Measurements from ENCODE around the gene FMNL3. TPM values are rescaled to one million over a fixed set of nuclear protein-coding genes. Genes with fewer than 3 reads are reported as not detected.

Gene FMNL3
- polyA plus RNA-seq, 1 of the 3 experiments (the other 2 are of a cell fraction) = 10.2 TPM

DNA sequence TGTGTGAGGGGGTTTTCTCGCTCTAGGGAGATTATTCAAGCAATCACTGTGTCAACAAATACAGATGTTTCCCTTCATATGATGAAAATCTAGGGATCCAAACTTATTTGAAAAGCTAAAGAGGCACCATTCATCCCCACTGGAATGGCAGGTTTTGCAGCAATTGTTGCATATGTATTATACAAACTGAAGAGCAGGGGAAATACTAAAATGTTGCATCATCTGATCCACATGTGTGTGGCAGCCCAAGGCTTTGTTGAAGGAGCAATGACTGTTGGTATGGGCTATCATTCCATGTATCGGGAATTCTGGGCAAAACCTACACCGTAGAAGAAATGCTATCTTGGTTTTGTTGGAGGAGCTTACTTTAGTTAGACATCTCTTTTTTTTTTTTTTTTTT lies 87.9 kb downstream of the FMNL3 start (continued):
- TF ChIP-seq, protein P1, sequence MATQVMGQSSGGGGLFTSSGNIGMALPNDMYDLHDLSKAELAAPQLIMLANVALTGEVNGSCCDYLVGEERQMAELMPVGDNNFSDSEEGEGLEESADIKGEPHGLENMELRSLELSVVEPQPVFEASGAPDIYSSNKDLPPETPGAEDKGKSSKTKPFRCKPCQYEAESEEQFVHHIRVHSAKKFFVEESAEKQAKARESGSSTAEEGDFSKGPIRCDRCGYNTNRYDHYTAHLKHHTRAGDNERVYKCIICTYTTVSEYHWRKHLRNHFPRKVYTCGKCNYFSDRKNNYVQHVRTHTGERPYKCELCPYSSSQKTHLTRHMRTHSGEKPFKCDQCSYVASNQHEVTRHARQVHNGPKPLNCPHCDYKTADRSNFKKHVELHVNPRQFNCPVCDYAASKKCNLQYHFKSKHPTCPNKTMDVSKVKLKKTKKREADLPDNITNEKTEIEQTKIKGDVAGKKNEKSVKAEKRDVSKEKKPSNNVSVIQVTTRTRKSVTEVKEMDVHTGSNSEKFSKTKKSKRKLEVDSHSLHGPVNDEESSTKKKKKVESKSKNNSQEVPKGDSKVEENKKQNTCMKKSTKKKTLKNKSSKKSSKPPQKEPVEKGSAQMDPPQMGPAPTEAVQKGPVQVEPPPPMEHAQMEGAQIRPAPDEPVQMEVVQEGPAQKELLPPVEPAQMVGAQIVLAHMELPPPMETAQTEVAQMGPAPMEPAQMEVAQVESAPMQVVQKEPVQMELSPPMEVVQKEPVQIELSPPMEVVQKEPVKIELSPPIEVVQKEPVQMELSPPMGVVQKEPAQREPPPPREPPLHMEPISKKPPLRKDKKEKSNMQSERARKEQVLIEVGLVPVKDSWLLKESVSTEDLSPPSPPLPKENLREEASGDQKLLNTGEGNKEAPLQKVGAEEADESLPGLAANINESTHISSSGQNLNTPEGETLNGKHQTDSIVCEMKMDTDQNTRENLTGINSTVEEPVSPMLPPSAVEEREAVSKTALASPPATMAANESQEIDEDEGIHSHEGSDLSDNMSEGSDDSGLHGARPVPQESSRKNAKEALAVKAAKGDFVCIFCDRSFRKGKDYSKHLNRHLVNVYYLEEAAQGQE (IDR thresholded peaks at IDR 0.05; ENCODE audit: low read depth, low read length) = no peak
- TF ChIP-seq EP300 (IDR thresholded peaks at IDR 0.05; ENCODE audit: borderline replicate concordance in 1 of 2, low read depth in 1 of 2, low read length in 1 of 2) (no peak), EZH2phosphoT487 (IDR thresholded peaks at IDR 0.05; ENCODE audit: borderline replicate concordance, low read depth) (no peak), CHD2 (IDR thresholded peaks at IDR 0.05; ENCODE audit: low read length, partially characterized antibody) (no peak), RFX5 (IDR thresholded peaks at IDR 0.05; ENCODE audit: low read length) (no peak)

DNA sequence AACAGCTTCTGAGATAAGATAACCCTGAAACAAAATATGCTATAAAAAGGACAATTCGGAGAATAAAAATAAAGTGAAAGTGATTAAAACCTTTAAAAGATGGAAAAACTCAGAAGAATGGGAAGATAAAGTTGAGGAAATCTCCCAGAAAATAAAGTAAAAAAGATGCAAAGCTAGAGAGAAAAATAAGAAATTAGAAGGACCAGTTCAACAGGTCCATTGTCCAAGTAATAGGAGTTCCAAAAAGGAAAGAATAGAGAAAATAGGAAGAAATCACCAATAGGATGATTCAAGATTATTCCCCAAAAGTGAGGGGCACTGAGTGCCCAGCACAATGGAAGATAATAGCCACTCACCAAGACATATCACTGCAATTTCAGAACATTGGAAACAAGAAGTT lies 88.6 kb downstream of the FMNL3 start:
- Histone ChIP-seq H3K9ac (no peak overlapping the region), H2AFZ (ENCODE audit: low read depth) (no peak overlapping the region), H3K79me2 (ENCODE audit: insufficient read depth) (no peaks in the 10 kb centered on the region), H3K4me2 (no peak overlapping the region), H3K9me2 (no peaks in the 10 kb centered on the region), H3K4me3 (ENCODE audit: low read depth in 2 of 2, low read length in 1 of 2) (no peak overlapping the region), H3K27me3 (ENCODE audit: insufficient read depth) (no peaks in the 10 kb centered on the region), H3K9me3 (0 out of 2 replicates have a peak, but pooled peaks cover 11% of the 10 kb centered on the region), H3F3A (replicated peaks; ENCODE audit: insufficient read depth) (peaks cover 21% of the 10 kb centered on the region), H3K27ac (ENCODE audit: low read depth in 2 of 2, low read length in 1 of 2) (no peak overlapping the region), H3K36me3 (replicated peaks in 1 of 2; ENCODE audit: control insufficient read depth in 1 of 2, insufficient read depth in 2 of 2, low read length in 1 of 2) (no peaks in the 10 kb centered on the region), H4K20me1 (ENCODE audit: insufficient read depth) (no peaks in the 10 kb centered on the region), H3K4me1 (ENCODE audit: control insufficient read depth in 1 of 2, insufficient read depth in 2 of 2, low read depth in 1 of 2, low read length in 1 of 2) (peaks cover 13 to 17% of the 10 kb centered on the region in 2 experiments; a peak in 3 of 4 replicates)
- TF ChIP-seq TCF12 (IDR thresholded peaks at IDR 0.05) = no peak
- no peak for TF ChIP-seq GATA2 (CRISPR knock-in tag; IDR thresholded peaks at IDR 0.05)
- TF ChIP-seq, protein P2, sequence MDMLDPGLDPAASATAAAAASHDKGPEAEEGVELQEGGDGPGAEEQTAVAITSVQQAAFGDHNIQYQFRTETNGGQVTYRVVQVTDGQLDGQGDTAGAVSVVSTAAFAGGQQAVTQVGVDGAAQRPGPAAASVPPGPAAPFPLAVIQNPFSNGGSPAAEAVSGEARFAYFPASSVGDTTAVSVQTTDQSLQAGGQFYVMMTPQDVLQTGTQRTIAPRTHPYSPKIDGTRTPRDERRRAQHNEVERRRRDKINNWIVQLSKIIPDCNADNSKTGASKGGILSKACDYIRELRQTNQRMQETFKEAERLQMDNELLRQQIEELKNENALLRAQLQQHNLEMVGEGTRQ (IDR thresholded peaks at IDR 0.05; ENCODE audit: borderline replicate concordance, low read depth, low read length) = no peak
- no peak for TF ChIP-seq TAF1 (IDR thresholded peaks at IDR 0.05; ENCODE audit: borderline replicate concordance, low read depth, low read length)
- no peak for TF ChIP-seq SMC3 (IDR thresholded peaks at IDR 0.05; ENCODE audit: low read depth, low read length)
- no peak for TF ChIP-seq SIN3A (IDR thresholded peaks at IDR 0.05; ENCODE audit: borderline replicate concordance, low read depth, low read length)
- no peak for TF ChIP-seq RFX5 (IDR thresholded peaks at IDR 0.05; ENCODE audit: low read length)
- no peak for TF ChIP-seq RCOR1 (IDR thresholded peaks at IDR 0.05; ENCODE audit: low read length)
- TF ChIP-seq EZH2phosphoT487 (IDR thresholded peaks at IDR 0.05; ENCODE audit: borderline replicate concordance, low read depth) = no peak
- TF ChIP-seq NRF1 (IDR thresholded peaks at IDR 0.05; ENCODE audit: low read depth, low read length) = no peak
- TF ChIP-seq FOSL2 (IDR thresholded peaks at IDR 0.05; ENCODE audit: borderline replicate concordance, low read depth) = no peak
- ChIA-PET POLR2A (no interaction called here), CTCF (interaction anchor here (1.3 to 13.7 kb wide), 7 partner anchors 18 to 276 kb away, joined by 3 to 102 read pairs (median 4); no protein-coding TSS in a partner anchor)
- no peak for DNase-seq
- 90% methylated on average over 1 of the region's 1 CpG for WGBS (ENCODE audit: low lambda C conversion rate)
